ENCODE results near the gene RETREG1.

DNA sequence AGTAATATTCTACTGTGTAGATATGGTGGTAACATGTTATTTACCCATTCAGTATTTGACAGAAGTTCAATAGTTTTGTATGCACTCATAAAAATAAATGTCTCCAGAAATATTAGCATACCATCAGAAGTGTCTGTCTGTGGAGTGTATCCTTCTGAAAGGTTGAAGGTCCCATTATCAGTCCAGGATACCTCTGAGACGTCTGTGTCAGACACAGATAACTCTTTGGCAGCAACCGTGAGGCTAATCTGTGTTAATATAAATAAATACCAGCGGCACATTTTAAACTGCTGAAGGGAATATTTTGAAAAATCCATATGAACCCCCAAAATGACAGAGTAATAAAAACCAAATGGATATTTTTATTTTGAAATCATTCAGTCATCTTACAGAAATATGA lies 139.3 kb downstream of the RETREG1 start:
- TF ChIP-seq FOXA1 (IDR thresholded peaks at IDR 0.05) (no peak), FOXA1 (CRISPR knock-in tag; IDR thresholded peaks at IDR 0.05) (no peak), ZNF24 (IDR thresholded peaks at IDR 0.05) (no peak), MAFF (IDR thresholded peaks at IDR 0.05; ENCODE audit: low read depth, low read length) (no peak), MYC (CRISPR knock-in tag; IDR thresholded peaks at IDR 0.05; ENCODE audit: borderline replicate concordance) (no peak), RFX5 (IDR thresholded peaks at IDR 0.05; ENCODE audit: low read depth, low read length) (no peak), CHD4 (IDR thresholded peaks at IDR 0.05; ENCODE audit: borderline replicate concordance, low read length) (no peak), FOXA3 (CRISPR knock-in tag; IDR thresholded peaks at IDR 0.05) (no peak)
- TF ChIP-seq, protein P1, sequence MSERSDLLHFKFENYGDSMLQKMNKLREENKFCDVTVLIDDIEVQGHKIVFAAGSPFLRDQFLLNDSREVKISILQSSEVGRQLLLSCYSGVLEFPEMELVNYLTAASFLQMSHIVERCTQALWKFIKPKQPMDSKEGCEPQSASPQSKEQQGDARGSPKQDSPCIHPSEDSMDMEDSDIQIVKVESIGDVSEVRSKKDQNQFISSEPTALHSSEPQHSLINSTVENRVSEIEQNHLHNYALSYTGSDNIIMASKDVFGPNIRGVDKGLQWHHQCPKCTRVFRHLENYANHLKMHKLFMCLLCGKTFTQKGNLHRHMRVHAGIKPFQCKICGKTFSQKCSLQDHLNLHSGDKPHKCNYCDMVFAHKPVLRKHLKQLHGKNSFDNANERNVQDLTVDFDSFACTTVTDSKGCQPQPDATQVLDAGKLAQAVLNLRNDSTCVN (CRISPR knock-in tag; IDR thresholded peaks at IDR 0.05; ENCODE audit: borderline replicate concordance), result no peak
- TF ChIP-seq, protein P2, sequence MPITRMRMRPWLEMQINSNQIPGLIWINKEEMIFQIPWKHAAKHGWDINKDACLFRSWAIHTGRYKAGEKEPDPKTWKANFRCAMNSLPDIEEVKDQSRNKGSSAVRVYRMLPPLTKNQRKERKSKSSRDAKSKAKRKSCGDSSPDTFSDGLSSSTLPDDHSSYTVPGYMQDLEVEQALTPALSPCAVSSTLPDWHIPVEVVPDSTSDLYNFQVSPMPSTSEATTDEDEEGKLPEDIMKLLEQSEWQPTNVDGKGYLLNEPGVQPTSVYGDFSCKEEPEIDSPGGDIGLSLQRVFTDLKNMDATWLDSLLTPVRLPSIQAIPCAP (CRISPR knock-in tag; IDR thresholded peaks at IDR 0.05; ENCODE audit: low read depth), result no peak
- TF ChIP-seq, protein P3, sequence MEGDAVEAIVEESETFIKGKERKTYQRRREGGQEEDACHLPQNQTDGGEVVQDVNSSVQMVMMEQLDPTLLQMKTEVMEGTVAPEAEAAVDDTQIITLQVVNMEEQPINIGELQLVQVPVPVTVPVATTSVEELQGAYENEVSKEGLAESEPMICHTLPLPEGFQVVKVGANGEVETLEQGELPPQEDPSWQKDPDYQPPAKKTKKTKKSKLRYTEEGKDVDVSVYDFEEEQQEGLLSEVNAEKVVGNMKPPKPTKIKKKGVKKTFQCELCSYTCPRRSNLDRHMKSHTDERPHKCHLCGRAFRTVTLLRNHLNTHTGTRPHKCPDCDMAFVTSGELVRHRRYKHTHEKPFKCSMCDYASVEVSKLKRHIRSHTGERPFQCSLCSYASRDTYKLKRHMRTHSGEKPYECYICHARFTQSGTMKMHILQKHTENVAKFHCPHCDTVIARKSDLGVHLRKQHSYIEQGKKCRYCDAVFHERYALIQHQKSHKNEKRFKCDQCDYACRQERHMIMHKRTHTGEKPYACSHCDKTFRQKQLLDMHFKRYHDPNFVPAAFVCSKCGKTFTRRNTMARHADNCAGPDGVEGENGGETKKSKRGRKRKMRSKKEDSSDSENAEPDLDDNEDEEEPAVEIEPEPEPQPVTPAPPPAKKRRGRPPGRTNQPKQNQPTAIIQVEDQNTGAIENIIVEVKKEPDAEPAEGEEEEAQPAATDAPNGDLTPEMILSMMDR (CRISPR knock-in tag; IDR thresholded peaks at IDR 0.05), result no peak

Data from HepG2 (cell line).